Measurements from ENCODE around the gene TTLL4.

- TF ChIP-seq, protein P1, sequence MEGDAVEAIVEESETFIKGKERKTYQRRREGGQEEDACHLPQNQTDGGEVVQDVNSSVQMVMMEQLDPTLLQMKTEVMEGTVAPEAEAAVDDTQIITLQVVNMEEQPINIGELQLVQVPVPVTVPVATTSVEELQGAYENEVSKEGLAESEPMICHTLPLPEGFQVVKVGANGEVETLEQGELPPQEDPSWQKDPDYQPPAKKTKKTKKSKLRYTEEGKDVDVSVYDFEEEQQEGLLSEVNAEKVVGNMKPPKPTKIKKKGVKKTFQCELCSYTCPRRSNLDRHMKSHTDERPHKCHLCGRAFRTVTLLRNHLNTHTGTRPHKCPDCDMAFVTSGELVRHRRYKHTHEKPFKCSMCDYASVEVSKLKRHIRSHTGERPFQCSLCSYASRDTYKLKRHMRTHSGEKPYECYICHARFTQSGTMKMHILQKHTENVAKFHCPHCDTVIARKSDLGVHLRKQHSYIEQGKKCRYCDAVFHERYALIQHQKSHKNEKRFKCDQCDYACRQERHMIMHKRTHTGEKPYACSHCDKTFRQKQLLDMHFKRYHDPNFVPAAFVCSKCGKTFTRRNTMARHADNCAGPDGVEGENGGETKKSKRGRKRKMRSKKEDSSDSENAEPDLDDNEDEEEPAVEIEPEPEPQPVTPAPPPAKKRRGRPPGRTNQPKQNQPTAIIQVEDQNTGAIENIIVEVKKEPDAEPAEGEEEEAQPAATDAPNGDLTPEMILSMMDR (IDR thresholded peaks at IDR 0.05) = no peak
- no peak for TF ChIP-seq POLR2A (IDR thresholded peaks at IDR 0.05)
These were observed 15.5 kb downstream of the TTLL4 start for GRCh38 chr2:218726004-218726574.

All from thyroid gland (tissue), 4 donors.